PC-3 (cell line): ENCODE data around the gene ODC1.

ENCODE experiments used
- EZH2 ChIP-seq: fragments of 300-600 bp; sonication (generic); IDR thresholded peaks from one replicate; pipeline ENCODE4 v1.6.1; 2017; ENCODE audit warnings: antibody characterized with exemption, mild to moderate bottlenecking, low read length; ENCODE audit not compliant: unreplicated experiment
- TF ChIP-seq, protein P1 (sequence below): fragments of 300-600 bp; sonication (generic); conservative IDR thresholded peaks from 2 replicates; pipeline ENCODE4 v1.5.1; 2017; ENCODE audit warnings: antibody characterized with exemption, low read depth, mild to moderate bottlenecking, low read length

DNA sequence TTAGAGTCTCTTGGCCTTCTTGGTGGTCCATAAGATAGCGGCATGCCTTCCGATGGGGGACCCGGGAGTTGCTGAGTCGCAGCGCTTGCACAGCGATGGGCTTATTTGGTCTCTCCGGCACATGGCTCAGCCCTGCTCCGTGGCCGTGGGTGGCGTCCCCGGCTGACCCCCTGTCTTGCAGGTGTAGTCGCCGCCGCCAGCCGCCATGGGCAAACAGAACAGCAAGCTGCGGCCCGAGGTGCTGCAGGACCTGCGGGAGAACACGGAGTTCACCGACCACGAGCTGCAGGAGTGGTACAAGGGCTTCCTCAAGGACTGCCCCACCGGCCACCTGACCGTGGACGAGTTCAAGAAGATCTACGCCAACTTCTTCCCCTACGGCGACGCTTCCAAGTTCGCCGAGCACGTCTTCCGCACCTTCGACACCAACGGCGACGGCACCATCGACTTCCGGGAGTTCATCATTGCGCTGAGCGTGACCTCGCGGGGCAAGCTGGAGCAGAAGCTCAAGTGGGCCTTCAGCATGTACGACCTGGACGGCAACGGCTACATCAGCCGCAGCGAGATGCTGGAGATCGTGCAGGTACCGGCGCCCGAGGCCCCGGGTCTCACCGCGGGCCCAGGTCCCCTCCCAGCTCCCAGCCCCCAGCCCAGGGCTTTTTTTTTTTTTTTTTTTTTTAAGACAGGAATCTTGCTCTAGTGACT, 28.4 kb downstream of the ODC1 start:
- TF ChIP-seq EZH2 = no peak
- TF ChIP-seq, protein P1, sequence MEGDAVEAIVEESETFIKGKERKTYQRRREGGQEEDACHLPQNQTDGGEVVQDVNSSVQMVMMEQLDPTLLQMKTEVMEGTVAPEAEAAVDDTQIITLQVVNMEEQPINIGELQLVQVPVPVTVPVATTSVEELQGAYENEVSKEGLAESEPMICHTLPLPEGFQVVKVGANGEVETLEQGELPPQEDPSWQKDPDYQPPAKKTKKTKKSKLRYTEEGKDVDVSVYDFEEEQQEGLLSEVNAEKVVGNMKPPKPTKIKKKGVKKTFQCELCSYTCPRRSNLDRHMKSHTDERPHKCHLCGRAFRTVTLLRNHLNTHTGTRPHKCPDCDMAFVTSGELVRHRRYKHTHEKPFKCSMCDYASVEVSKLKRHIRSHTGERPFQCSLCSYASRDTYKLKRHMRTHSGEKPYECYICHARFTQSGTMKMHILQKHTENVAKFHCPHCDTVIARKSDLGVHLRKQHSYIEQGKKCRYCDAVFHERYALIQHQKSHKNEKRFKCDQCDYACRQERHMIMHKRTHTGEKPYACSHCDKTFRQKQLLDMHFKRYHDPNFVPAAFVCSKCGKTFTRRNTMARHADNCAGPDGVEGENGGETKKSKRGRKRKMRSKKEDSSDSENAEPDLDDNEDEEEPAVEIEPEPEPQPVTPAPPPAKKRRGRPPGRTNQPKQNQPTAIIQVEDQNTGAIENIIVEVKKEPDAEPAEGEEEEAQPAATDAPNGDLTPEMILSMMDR = no peak
